GM18868 (cell line): ENCODE measurements around the gene NQO2.
"Not testable (repeated sequence)": the region's sequence is repeated elsewhere in the genome, so short reads cannot be mapped to it uniquely, and the experiment has no call there.

Experiments
- ATAC-seq: cut with Tn5 transposase; IDR thresholded peaks from one replicate; pipeline ENCODE4 v1.9.1; 2021; ENCODE audit warnings: mild to moderate bottlenecking, moderate library complexity; ENCODE audit not compliant: unreplicated experiment

Gene NQO2

GRCh38 chr6:3011592-3011991, 11.9 kb downstream of the NQO2 start:
- ATAC-seq, result no peak

GRCh38 chr6:3013486-3013885, 13.8 kb downstream of the NQO2 start:
- no peak for ATAC-seq

- ATAC-seq, result no peak
Measured at GRCh38 chr6:3013901-3014674, 14.4 kb downstream of the NQO2 start.

GRCh38 chr6:3014675-3015066, 15.0 kb downstream of the NQO2 start:
- ATAC-seq, result no peak

- no peak for ATAC-seq
Measured at GRCh38 chr6:3015144-3015543, 15.4 kb downstream of the NQO2 start.

DNA sequence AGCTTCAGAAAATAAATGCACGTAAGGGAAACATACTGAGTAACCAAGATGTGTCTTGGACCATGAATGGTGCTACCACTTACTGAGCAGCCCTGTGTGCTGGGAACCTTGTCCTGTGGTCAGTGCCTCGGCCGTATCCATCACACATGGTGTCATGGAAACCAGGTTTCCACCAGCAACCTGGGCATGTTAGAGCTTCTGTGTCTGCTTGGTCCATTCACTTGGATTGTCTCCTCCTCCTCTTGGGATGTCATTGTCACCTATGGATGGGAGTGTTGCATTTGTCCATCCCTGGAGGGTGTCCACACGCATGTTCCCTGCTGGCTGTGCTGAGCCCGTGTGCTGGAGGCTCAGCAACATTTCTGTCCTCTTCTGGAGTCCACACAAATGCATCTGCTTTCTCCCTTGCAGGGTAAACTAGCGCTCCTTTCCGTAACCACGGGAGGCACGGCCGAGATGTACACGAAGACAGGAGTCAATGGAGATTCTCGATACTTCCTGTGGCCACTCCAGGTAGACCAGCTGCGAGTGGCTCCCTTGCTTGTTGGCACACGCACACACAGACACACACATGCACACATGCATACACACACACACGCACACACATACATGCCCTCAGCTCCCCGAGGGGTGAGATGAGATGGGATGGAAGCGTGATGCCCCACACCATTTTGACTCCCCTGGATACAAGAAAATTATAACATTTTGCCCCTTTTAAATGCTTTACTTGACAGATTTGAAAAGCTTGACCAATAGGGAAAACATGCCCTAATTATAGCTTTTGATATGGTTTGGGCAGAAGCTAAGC, 17.0 kb downstream of the NQO2 start:
- ATAC-seq, result no peak

DNA sequence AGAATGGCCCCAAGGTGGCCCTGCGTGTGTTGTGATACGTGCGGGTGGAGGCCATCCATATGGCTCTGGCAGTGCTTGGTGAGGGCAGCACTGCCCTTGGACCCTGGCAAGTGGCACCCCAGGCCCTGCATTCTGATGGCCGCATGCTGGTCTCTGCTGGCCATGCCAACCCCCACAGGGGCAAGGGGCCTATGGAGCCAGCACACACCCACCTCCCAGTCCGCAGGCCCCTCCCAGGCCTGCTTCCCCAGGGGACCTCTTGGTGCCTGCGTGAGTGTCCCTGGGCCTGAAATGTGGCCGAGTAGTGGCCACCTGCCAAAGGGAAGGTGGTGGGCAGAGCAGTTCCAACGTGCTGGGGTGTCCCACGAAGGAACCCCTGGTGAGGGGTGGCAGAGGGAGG, 17.6 kb downstream of the NQO2 start:
- no peak for ATAC-seq

DNA sequence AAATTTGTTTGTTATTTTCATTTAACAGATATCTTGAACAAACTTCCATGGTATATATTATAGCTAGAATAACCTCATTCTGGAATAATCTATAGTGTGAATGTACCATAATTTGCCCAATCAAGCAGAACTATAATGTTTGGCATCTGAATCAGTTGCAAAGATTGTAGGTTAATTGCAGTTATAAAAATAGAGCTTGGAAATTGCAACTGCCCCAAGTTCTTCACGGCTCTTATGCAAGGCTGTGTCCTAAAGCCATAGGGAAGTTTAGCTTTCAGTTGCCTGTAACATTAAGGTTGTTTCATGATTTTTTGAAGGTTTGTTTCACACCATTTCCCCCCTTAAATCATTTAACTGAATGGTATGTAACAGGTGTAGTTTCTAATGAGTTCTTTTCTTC, 19.4 kb downstream of the NQO2 start:
- no peak for ATAC-seq

GRCh38 chr6:3019749-3020320, 20.1 kb downstream of the NQO2 start:
- no peak for ATAC-seq

DNA sequence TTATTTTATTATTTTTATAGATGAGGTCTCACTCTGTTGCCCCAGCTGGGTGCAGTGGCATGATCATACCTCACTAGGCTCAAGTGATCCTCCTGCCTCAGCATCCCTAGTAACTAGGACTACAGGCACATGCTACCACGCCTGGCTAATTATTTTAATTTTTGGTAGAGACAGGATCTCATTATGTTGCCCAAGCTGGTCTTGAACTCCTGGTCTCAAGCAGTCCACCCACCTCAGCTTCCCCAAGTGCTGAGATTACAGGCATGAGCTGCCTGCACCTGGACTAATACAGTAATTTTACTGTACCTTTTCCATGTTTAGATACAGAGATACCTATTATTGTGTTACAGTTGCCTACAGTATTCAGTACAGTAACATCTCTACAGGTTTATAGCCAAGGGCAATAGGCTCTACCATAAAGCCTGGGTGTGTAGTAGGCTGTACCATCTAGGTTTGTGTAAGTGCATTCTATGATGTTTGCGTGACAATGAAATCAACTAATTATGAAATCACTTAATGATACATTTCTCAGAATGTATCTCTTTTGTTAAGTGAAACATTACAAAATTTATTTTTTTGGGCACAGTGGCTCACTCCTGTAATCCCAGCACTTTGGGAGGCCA, 21.4 kb downstream of the NQO2 start:
- ATAC-seq, result not testable (repeated sequence)

DNA sequence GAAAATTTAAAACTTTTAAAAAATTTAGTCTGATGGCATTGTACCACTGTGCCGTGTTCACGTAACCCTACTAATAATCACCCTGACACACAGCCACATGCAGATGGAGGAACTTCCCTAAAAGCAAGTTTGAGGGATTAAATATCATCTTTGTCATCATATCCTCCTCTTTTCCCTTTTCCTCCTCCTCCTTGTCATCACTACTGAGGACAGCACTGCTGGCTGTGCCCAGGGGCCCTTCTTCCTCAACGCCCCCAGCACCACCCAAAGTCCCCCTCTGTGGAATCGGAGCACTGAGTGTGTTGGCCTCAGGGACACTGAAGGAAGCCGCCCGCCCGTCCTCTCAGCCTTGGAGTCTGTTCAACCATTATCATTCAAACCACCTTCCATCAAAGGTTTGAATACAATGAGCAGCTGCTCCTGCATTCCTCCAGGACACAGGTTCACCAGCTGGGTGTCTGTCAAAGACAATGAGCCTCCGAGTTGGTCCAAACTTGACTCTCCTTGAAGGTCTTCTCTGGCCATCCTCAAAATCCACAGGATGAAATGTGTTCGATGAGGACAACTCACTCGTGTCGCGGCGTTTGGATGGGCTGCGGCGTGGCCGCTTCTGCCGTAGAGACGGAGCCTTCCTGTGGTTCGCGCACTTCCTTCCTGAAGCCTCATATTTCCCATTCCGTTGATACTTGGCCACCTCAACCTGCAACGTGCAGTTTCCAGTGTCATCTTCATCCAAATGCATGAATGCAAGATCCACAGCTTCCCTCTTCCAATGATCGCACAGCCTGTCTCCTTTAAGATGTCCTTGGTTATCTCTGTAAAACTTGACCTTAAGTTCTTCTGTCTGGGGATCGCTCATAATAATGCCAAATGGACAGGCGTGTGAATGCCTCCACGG, 23.3 kb downstream of the NQO2 start:
- ATAC-seq, result no peak

DNA sequence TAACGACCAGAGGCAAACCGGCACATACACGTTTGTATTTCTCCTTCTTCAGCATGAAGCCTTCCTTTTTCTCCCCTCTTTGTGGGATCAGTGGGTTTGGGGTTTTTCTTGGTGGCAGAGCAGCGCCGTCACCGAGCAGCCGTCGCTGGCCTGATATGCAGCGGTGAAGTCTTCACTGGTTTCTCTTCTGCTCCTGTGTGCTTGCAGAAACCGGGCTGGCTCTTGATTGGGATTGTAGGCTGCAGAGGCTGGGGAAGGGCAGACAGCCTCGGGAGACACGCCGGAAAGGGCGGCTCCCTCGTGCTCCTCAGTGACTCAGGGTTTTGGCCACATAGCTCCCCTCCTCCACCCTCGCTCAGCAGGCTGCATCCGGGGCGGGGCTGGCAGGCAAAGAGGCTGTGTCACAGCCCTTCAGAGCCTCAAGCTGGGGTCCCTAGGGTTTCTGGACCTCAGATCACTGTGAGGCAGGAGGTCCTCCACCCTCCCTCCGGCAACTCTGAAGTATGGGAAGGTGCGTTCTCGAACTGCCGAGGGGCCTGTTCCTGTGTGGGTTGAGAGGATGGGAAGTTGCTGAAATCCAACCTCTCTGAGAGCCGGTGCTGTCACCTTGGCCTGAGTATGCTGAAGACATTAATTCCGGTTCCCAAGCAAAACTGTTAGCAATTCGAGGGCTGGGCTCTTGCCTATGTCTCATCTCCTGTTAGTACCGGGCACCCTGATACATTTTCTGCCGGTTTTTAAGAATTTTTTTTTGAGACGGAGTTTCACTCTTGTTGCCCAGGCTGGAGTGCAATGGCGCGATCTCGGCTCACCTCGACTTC, 24.2 kb downstream of the NQO2 start:
- peak; percentile 79 for ATAC-seq

DNA sequence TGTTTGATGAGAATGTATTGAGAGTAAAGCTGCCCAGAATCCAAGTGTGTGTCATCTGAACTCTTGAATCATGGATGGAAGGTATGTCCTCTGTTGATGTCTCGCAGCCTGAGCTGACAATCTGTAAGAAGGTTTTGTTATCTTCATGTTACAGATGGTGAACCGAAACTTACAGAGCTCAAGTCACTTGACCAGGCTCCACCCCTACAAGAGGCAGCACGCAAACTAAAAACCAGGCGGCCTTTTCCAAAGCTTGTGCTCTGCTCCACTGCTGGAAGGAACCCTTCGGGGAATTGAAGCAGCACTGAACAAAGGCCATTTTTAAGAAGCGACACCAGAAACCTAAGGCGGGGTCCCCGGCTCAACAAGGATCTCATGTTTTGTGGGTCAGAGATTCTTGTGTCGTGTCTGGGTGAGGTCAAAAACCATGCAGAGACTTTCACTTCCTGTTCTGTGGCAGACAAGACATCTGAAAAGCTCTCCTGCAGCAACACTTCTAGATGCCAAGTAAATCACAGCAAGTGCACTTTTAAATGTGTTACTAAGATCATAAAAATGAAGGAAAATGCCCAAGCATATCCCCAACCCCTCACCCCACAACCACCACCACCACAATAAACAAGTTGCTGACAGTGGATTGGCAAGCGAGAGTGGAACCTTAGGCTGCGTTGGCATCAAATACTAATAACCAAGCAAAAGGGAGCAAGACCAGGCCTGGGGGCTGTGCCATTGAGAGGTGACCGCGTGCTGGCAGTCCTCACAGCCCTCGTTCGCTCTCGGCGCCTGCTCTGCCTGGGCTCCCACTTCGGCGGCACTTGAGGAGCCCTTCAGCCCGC, 27.3 kb downstream of the NQO2 start:
- peak; percentile 76 for ATAC-seq

DNA sequence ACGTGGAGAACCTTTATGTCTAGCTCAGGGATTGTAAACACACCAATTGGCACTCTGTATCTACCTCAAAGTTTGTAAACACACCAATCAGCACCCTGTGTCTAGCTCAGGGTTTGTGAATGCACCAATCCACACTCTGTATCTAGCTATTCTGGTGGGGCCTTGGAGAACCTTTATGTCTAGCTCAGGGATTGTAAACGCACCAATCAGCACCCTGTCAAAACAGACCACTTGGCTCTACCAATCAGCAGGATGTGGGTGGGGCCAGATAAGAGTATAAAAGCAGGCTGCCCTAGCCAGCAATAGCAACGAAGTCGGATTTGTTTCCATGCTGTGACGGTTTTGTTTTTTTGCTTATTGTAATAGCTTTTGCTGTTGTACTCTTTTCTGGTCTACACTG, 28.5 kb downstream of the NQO2 start:
- ATAC-seq, result not testable (repeated sequence)

- no peak for ATAC-seq
Measured at GRCh38 chr6:3031857-3032640, 32.4 kb downstream of the NQO2 start.

DNA sequence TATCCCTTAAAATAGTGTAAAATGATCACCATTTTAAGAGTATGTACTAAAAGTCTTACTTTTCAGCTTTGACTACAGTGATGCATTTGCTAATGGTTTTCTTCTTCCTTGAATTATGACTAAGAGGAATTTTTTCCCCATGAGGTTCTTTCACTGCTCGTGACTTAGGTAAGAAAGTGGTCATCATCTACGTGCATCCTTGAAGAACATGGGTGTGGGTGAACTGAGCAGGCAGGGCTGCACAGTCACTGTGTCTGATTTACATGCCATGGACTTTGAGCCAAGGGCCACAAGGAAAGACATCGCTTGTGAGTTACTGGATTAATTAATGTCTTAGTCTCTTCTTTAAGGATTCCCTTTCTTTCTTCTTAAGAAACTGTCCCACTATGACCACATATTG, 33.3 kb downstream of the NQO2 start:
- no peak for ATAC-seq

DNA sequence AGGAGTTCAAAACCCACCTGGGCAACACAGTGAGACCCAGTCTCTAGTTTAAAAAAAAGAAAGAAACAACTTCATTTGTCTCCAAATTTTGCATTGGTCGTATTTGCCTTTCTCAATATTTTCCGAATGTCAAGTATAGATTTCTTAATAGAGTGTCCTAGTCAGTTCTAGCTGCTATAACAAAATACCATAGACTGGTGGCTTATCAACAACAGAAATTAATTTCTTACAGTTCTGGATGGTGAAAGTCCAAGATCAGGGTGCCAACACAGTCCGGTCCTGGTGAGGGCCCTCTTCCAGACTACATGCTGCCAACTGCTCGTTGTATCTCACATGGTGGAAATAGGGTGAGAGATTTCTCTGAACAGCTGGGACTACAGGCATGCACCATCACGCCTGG, 34.0 kb downstream of the NQO2 start:
- ATAC-seq, result no peak

GRCh38 chr6:3035397-3035796, 35.7 kb downstream of the NQO2 start:
- ATAC-seq, result no peak
